ENCODE data around the gene NCR3LG1.

NCR3LG1 gene

GRCh38 chr11:17371614-17372013, 20.0 kb downstream of the NCR3LG1 start:
- DNase-seq: no peak

- no peak for DNase-seq
Measured at GRCh38 chr11:17375547-17375946, 23.9 kb downstream of the NCR3LG1 start.

- DNase-seq: no peak
Measured at GRCh38 chr11:17376493-17376892, 24.9 kb downstream of the NCR3LG1 start.

- DNase-seq: no peak
Measured at GRCh38 chr11:17378655-17379054, 27.1 kb downstream of the NCR3LG1 start.

- DNase-seq: no peak
Measured at GRCh38 chr11:17379383-17380180, 28.0 kb downstream of the NCR3LG1 start.

- DNase-seq: no peak
Measured at GRCh38 chr11:17381156-17381555, 29.6 kb downstream of the NCR3LG1 start.

- no peak for DNase-seq
Measured at GRCh38 chr11:17382046-17382728, 30.6 kb downstream of the NCR3LG1 start.

GRCh38 chr11:17383461-17383860, 31.9 kb downstream of the NCR3LG1 start:
- peak in 1 of 2 experiments; percentile 2 for DNase-seq

GRCh38 chr11:17384002-17384511, 32.5 kb downstream of the NCR3LG1 start:
- peak; percentile 55 to 59 for DNase-seq

- no peak for DNase-seq
Measured at GRCh38 chr11:17385492-17385891, 33.9 kb downstream of the NCR3LG1 start.

GRCh38 chr11:17385926-17386325, 34.3 kb downstream of the NCR3LG1 start:
- DNase-seq: no peak

GRCh38 chr11:17386331-17387084, 34.9 kb downstream of the NCR3LG1 start:
- peak; percentile 19 to 42 for DNase-seq

GRCh38 chr11:17387254-17387653, 35.7 kb downstream of the NCR3LG1 start:
- DNase-seq: no peak

- no peak for DNase-seq
Measured at GRCh38 chr11:17387811-17388210, 36.2 kb downstream of the NCR3LG1 start.

GRCh38 chr11:17388609-17389210, 37.1 kb downstream of the NCR3LG1 start, which contains the start of gene KCNJ11:
Gene KCNJ11 (minus strand): TSS chr11:17388659. CDS start chr11:17388091, 568 bp downstream.
- DNase-seq: no peak

- peak; percentile 48 to 50 for DNase-seq
Measured at GRCh38 chr11:17389211-17389956, 37.8 kb downstream of the NCR3LG1 start.

GRCh38 chr11:17389957-17390649, 38.5 kb downstream of the NCR3LG1 start:
- DNase-seq: no peak

- DNase-seq: no peak
Measured at GRCh38 chr11:17391493-17392355, 40.1 kb downstream of the NCR3LG1 start.

- DNase-seq: no peak
Measured at GRCh38 chr11:17392872-17393271, 41.3 kb downstream of the NCR3LG1 start.

GRCh38 chr11:17393472-17393871, 41.9 kb downstream of the NCR3LG1 start:
- no peak for DNase-seq
